GM18867 (cell line): Measurements from ENCODE around the gene SH2D1B.

Experiments used
- ATAC-seq: cut with Tn5 transposase; IDR thresholded peaks from one replicate; pipeline ENCODE4 v1.9.1; 2021; ENCODE audit warnings: mild to moderate bottlenecking, moderate library complexity; ENCODE audit not compliant: unreplicated experiment

Gene SH2D1B

GRCh38 chr1:162383516-162383915 lies 28.4 kb downstream of the SH2D1B start:
- ATAC-seq: no peak

- no peak for ATAC-seq
Measured at GRCh38 chr1:162383091-162383490, 28.8 kb downstream of the SH2D1B start.

- no peak for ATAC-seq
Measured at GRCh38 chr1:162381941-162382750, 29.8 kb downstream of the SH2D1B start.

- ATAC-seq: no peak
Measured at GRCh38 chr1:162381383-162381782, 30.6 kb downstream of the SH2D1B start, which contains the start of gene C1orf226. TSS of gene C1orf226 (plus strand) at chr1:162381728. CDS start at chr1:162381902, 174 bp downstream.

GRCh38 chr1:162380061-162380846 lies 31.7 kb downstream of the SH2D1B start:
- no peak for ATAC-seq

GRCh38 chr1:162376691-162377090 lies 35.2 kb downstream of the SH2D1B start, which contains the start of gene SPATA46:
TSS of gene SPATA46 (minus strand) at chr1:162376854. CDS start at chr1:162376790, 64 bp downstream.
- no peak for ATAC-seq

- ATAC-seq: no peak
Measured at GRCh38 chr1:162375463-162375862, 36.5 kb downstream of the SH2D1B start.

- ATAC-seq: no peak
Measured at GRCh38 chr1:162374406-162374805, 37.5 kb downstream of the SH2D1B start.

- ATAC-seq: no peak
Measured at GRCh38 chr1:162373541-162374260, 38.2 kb downstream of the SH2D1B start.

- no peak for ATAC-seq
Measured at GRCh38 chr1:162373072-162373427, 38.9 kb downstream of the SH2D1B start.

GRCh38 chr1:162372159-162373071 lies 39.5 kb downstream of the SH2D1B start:
- ATAC-seq: no peak

- no peak for ATAC-seq
Measured at GRCh38 chr1:162371611-162372010, 40.3 kb downstream of the SH2D1B start.

- no peak for ATAC-seq
Measured at GRCh38 chr1:162370721-162371120, 41.2 kb downstream of the SH2D1B start.

GRCh38 chr1:162370161-162370560 lies 41.8 kb downstream of the SH2D1B start:
- ATAC-seq: no peak

GRCh38 chr1:162369571-162369970 lies 42.4 kb downstream of the SH2D1B start:
- no peak for ATAC-seq

GRCh38 chr1:162368451-162368850 lies 43.5 kb downstream of the SH2D1B start:
- no peak for ATAC-seq

GRCh38 chr1:162367772-162368171 lies 44.2 kb downstream of the SH2D1B start:
- ATAC-seq: no peak

GRCh38 chr1:162367073-162367472 lies 44.9 kb downstream of the SH2D1B start:
- ATAC-seq: no peak

- ATAC-seq: no peak
Measured at GRCh38 chr1:162366671-162367070, 45.3 kb downstream of the SH2D1B start.

GRCh38 chr1:162366149-162366548 lies 45.8 kb downstream of the SH2D1B start:
- no peak for ATAC-seq
